Activated CD8-positive, alpha-beta memory T cell treated with anti-CD3 and anti-CD28 coated beads for 24 hours (primary cell): ENCODE results near the gene WDPCP.
"Not testable (repeated sequence)": the region's sequence is repeated elsewhere in the genome, so short reads cannot be mapped to it uniquely, and the experiment has no call there.

Experiments used
- DNase-seq: peaks from one replicate; pipeline ENCODE4 v3.0.0-alpha.2; 2020

The WDPCP gene

DNA sequence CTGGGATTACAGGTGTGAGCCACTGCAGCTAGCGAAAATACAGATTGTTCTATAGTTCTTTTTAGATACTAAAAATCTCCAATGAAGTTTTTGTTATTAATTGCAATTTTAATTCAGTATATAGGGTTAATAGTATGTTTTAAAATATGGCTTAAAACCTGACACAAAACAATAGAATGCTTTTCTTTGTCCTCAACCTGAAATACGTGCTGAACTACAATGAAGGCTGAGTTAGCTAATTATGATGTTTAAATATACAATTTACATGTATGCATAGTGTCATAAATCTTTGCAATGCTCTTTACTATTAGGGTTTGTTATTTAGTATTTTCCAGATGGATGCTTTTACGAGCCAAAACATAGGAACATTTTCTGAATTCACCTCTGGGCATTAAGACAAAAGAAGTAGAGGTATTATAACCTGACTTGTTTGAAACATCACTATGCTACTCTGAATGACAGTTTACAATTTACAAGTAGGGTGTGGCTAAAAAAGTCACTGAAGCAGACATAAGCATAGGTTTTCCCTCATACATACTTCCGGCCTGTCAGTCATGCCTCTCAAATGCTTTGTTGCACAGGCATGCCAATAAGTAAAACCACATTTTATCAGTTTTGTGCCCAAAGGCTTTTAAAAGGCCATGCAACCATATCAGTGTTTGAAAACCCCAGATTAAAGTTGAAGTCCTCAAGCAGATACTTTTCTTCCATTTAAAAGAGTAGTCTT, 369.3 kb downstream of the WDPCP start:
- no peak for DNase-seq

- DNase-seq: no peak
Measured at GRCh38 chr2:63195310-63195709, 393.0 kb downstream of the WDPCP start.

DNA sequence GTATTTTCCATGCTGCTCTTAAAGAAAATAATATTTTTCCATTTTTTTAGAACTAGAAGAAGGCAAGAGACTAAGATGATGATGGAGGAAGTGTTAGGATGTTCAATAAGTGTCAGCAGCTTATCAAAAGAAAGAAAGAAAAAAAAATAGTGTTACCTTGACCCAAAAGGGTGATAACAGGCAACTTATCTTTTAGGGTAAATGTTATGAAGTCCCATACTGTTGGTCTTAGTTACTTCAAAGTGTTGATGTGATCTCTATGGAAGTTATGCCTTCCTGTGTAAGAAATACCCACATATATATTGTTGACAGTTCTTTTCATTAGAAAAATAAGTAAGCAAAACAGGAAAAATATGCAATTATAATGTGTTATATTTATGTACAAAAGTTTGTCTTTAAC, 394.1 kb downstream of the WDPCP start:
- no peak for DNase-seq

GRCh38 chr2:63192889-63193774, 395.1 kb downstream of the WDPCP start:
- DNase-seq: no peak

DNA sequence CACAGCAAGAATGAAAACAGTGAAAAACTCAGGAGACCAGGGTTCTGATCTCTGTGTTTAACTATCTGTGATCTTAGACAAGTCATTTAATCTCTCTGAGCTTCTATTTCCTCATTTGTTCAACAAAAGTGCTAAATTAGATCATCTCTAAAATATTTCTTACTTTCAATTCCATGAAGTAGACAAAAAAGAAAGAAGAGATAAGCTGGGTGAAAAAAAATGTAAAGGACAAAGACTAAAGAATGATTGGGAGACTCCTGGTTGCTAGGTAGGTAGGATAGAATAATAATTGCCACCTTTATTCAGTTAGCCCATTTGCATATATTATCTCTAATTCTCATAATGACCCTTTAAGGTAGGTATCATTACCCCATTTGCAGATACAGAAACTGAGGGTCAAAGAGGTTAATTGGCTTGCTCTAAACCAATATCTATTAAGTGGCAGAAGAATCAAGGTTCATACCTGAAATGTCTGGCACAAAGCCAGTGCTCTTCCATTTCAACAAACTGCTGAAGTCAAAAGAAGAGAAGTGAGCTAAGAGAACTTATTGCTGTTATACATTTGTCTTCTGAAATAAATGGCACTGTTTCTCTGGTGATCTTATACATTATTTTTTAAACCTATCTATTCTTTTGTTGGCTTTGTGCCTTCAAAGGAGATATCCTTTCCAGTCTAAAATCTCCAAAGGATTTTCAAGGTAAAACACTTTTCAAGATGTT, 395.9 kb downstream of the WDPCP start:
- no peak for DNase-seq

DNA sequence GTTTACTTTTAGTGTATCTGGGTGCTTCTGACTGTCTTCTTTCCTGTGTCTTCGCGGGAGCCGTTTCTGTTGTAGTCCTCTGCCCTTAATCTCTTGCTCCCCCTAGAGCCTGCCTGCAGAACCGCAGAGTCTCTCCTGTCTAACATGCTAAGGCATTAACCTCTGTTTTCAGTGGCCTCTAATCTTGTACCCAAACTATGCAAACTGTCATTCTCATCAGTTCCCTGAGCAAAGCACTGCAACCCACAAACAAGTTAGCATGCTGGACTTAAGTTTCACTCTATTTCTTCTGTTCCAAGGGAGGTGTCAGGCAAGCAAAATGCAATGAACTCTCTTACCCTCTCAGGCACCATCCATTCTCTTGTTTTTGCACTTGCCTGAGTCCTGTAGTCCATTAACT, 399.3 kb downstream of the WDPCP start:
- DNase-seq: no peak

DNA sequence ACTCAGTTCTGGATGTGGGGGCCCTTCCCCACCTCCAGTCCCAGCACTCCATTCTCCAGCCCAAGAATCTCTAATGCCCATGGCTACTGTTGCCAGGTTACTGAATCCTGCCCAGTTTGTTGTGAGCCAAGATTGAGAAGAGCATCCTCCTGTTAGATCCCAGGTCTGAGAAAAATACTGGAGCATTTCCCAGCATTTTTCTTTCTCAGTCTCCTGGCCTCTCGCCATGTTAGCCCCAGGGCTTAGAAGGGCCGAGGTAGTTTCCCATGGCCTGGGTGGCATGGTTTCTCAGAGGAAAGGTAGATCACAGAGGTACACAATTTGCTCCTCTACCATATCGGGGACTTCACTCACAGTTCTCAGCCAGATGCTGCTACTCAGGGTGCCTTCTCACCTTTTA, 401.9 kb downstream of the WDPCP start:
- no peak for DNase-seq

- no peak for DNase-seq
Measured at GRCh38 chr2:63163161-63163820, 425.0 kb downstream of the WDPCP start.

DNA sequence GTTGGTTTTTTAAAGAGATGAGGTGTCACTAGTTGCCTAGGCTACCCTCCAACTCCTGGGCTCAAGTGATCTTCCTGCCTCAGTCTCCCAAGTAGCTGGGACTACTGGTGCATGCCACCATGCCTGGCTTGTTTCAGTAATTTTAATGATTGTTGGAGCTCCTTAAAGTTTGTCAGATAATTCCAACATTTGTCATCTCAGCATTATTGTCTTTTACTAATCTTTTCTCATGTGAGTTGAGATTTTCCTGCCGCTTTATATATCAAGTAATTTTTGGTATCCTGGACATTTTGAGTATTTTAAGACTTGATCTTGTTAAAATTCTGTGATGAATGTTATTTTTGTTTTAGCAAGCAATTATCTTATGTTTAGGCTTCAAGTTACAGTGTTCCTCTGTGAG, 429.0 kb downstream of the WDPCP start:
- DNase-seq: no peak

DNA sequence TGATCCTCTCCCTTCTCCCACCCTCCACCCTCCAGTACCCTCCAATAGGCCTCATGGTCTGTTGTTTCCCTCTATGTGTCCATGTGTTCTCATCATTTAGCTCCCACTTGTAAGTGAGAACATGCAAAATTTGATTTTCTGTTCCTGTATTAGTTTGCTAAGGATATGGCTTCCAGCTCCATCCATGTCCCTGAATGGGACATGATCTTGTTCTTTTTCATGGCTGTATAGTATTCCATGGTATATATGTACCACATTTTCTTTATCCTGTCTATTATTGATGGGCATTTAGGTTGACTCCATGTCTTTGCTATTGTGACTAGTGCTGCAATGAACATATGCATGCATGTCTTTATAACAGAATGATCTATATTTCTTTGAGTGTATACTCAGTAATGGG, 451.6 kb downstream of the WDPCP start:
- DNase-seq: not testable (repeated sequence)

- DNase-seq: no peak
Measured at GRCh38 chr2:63132020-63132419, 456.3 kb downstream of the WDPCP start.

- DNase-seq: no peak
Measured at GRCh38 chr2:63131196-63131595, 457.1 kb downstream of the WDPCP start.

DNA sequence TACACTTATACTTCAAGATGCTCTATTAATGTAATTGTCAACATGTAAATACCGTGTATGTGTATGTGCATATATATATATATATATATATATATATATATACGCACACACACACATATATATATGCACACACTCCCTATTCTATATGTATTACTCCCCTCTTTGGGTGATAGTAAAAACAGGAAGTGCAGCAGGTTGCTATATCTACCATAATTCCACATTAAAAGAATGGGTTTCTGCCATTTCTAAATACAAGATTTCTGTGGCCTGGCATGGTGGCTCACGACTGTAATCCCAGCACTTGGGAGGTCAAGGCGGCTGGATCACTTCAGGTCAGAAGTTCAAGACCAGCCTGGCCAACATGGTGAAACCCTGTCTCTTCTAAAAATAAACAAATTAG, 460.7 kb downstream of the WDPCP start:
- DNase-seq: no peak

DNA sequence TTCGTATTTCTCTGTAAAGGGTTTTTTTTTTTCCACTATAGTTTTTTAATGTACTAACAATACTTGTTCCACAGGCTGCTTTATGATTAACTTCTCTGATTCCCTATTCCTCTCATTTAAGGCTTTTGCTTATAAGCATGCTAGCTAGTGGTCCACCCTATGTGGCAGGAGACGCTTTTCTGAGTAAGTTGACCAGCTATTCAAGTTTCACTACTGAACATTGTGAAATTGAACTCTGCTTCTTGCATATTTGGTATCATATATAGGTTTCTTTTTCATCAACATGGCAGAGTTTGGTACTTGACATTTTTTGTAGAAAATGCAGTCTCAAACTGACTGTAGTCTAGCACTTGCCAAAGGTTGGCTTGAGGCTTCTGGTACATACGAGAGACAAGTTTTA, 463.4 kb downstream of the WDPCP start:
- no peak for DNase-seq

DNA sequence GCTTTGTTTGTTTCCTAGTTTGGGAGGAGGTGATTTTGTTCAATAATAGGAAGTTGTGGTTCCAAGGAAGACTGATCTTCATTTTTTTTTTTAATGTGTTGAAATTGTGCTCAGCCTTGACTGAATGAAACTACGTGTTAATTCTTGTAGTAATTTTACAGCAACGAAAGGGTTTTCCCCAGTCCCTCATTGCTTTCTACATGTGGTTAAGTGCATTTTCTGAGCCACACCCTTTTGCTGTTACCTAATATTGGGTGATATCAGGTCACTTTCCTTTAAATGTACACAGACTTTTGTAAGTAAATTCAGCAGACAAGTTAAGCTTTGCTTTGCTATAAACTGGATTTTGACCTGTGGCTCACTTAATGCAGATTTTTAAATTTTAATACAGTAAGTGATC, 464.1 kb downstream of the WDPCP start:
- DNase-seq: no peak

GRCh38 chr2:63122921-63123320, 465.4 kb downstream of the WDPCP start:
- no peak for DNase-seq

GRCh38 chr2:63121055-63121834, 467.0 kb downstream of the WDPCP start:
- DNase-seq: no peak

DNA sequence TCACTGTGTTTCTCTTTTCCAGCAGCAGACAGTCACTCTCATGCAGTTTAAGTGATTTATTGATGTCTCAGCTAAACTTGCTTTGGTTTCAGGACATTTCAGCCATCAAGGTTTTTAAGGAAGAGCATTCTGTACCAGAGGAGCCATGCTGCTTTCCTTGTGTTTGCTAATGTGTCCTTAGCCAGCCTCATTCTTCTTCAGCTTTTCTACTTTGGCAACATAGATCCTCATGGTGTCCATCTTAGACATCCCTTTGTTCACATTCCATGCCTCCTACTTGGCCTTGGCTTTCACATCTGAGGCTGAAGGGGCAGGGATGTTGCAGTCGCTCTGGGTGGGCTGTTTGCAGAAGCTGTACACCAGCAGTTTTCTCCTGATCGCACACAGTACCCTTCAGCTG, 469.5 kb downstream of the WDPCP start:
- no peak for DNase-seq

DNA sequence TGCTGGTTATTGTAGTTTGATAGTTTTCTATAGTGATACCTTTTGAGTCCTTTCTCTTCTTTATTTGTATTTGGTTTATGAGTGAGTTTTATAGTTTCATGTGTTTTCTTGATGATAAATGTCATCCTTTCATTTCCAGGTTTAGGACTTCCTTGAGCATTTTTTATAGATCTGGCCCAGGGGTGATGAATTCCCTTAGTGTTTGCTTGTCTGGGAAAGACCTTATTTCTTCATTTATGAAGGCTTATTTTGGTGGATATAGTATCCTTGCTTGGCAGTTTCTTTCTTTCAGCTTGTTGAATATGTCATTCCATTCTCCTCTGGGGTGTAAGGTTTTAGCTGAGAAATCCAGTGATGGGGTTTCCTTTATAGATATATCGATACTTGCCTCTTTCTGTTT, 483.8 kb downstream of the WDPCP start:
- no peak for DNase-seq

- no peak for DNase-seq
Measured at GRCh38 chr2:63101954-63102353, 486.3 kb downstream of the WDPCP start.

DNA sequence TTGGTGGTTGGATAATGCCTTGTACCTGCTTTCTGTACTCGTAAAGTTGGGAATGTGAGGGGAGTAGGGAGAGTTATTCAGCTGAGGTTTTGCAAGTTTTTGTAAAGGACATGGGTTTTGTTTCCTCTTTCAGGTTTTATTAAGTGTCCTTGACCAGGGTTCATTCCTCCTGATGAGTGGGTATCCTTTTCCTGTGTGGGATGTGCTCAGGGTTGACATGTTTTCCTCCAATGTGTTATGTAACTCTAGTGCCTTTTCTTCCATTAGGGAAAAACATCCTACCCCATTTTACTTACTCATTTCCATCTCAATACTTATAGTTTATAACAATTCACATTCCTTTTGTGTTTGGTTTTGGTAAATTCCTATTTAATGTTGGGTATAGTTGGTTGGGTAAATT, 489.2 kb downstream of the WDPCP start:
- DNase-seq: no peak

GRCh38 chr2:63096491-63096890, 491.8 kb downstream of the WDPCP start:
- no peak for DNase-seq
